Activated CD4-positive, alpha-beta memory T cell treated with anti-CD3 and anti-CD28 coated beads, Interleukin-2, amount 10 ng/mL, durations not matched to agents 7 days and 5 days (primary cell): Measurements from ENCODE around the gene MTX1. TPM values are rescaled to one million over a fixed set of nuclear protein-coding genes. Genes with fewer than 3 reads are reported as not detected.
"Not testable (repeated sequence)": the region's sequence is repeated elsewhere in the genome, so short reads cannot be mapped to it uniquely, and the experiment has no call there.

ENCODE experiments used
- CTCF ChIA-PET: fragments of 350-600 bp; sonication (Branson Sonifier 250); formaldehyde crosslinking; loops from one replicate; lab custom pipeline; 2021; ENCODE audit warnings: antibody characterized with exemption, inconsistent platforms; lab: Charles Lee
- POLR2A ChIA-PET: fragments of 350-600 bp; sonication (Branson Sonifier 250); formaldehyde crosslinking; loops from one replicate; lab custom pipeline; 2021; ENCODE audit warnings: antibody characterized with exemption; lab: Charles Lee
- DNase-seq: peaks from one replicate; pipeline ENCODE4 v3.0.0-alpha.2; 2020
- H3K27ac Mint-ChIP-seq: one replicate; pipeline ENCODE4 v1.8.0; 2021; ENCODE audit warnings: mild to moderate bottlenecking, mixed read lengths
- H3K27me3 Mint-ChIP-seq: one replicate; pipeline ENCODE4 v1.8.0; 2021; ENCODE audit warnings: mixed read lengths
- H3K36me3 Mint-ChIP-seq: one replicate; pipeline ENCODE4 v1.8.0; 2021; ENCODE audit warnings: low read depth, mixed read lengths
- H3K4me1 Mint-ChIP-seq: one replicate; pipeline ENCODE4 v1.8.0; 2021; ENCODE audit warnings: mixed read lengths
- H3K4me3 Mint-ChIP-seq: one replicate; pipeline ENCODE4 v1.8.0; 2021; ENCODE audit warnings: mild to moderate bottlenecking, mixed read lengths
- H3K9me3 Mint-ChIP-seq: one replicate; pipeline ENCODE4 v1.8.0; 2021; ENCODE audit warnings: mixed read lengths
- total RNA-seq, 2 experiments: library from RNA; stranded (reverse); gene quantifications; one replicate each; pipeline ENCODE4 v1.2.3, GENCODE V29; 2021

MTX1 gene
- total RNA-seq, 2 experiments from 2014 or later = 41.2 to 43.1 TPM

DNA sequence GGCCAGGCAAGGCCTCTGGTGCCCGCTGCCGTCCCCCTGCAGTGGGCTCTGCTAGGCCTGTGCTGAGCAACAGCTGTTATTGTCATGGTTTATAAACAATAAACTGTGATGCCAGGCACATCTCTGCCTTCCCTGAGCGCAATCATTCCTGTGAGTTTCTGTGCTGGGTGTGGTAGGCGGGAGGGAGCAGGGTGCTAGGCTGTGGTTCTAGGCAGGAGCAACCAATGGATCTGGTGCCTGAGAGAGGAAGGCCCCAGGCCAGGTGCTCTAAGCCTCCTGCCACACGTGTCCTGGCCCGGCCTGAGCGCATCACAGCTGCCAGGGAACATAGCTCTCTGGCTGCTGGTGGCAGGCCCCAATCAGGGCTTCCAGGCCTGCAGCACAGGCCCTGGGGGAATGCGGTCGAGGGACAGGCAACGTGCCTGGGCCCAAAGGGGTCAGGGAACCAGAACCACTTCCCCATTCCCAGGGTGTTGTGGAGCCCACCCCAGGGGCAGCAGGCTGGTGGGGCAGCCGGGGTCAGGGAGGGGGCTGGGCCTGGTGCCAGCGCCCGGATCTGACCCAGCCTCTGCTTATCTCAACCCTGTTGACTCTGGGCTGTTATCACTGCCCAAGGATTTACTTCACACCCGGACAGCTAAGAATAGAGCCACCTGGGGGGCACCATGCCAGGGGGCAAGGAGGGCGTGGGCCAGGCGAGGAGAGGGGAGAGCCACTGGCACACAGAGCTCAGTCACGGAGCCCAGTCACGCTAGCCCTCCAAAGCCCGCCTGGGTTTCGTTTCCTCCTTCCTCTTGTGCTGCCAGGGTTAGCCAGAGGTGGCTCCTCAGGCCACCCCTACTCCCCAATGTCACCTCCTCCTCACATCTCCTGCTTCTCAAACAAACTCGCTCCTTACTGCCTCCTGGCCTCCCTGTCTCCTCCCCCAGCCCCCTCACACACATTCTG, 23.4 kb upstream of the MTX1 start:
- no peaks in the 10 kb centered on the region for H3K9me3 Mint-ChIP-seq
- no peak overlapping the region for H3K27ac Mint-ChIP-seq
- H3K4me1 Mint-ChIP-seq = peaks cover 16% of the 10 kb centered on the region
- no peak for DNase-seq
- ChIA-PET CTCF (interaction anchor here (0.6 to 1.6 kb wide), 3 partner anchors 9 to 551 kb away, joined by 3 to 6 read pairs (median 4); no protein-coding TSS in a partner anchor), POLR2A (interaction anchor here (0.7 to 4.1 kb wide), 5 partner anchors 8 to 59 kb away, joined by 3 to 26 read pairs (median 4); partner anchors contain the start of gene KRTCAP2)
- H3K36me3 Mint-ChIP-seq = peaks cover 30% of the 10 kb centered on the region
- no peaks in the 10 kb centered on the region for H3K27me3 Mint-ChIP-seq
- no peak overlapping the region for H3K4me3 Mint-ChIP-seq

DNA sequence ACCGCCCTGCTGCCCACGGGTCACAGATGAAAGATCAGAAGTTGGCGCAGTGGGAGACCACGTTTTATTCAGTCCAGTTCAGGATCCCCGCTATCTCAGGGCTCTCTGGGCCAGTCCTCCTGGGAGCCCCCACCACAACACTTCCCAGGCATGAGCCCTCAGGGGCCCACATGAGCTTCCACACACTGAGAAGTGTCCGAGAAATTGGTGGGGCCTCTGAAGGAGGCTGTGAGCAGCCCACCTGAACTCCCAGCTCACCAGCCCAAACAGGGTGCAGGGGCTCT, 22.8 kb upstream of the MTX1 start:
- POLR2A ChIA-PET = interaction anchor here (1.6 to 4.1 kb wide), 2 partner anchors 8 to 13 kb away, joined by 4 to 26 read pairs; partner anchors contain the start of gene KRTCAP2
- Mint-ChIP-seq H3K27me3 (no peaks in the 10 kb centered on the region), H3K9me3 (no peaks in the 10 kb centered on the region), H3K36me3 (peaks cover 30% of the 10 kb centered on the region), H3K27ac (no peak overlapping the region), H3K4me3 (no peak overlapping the region), H3K4me1 (peaks cover 16% of the 10 kb centered on the region)
- DNase-seq = no peak
- CTCF ChIA-PET = interaction anchor here (1.3 kb wide), 1 partner anchor 9 kb away, joined by 3 read pairs; no protein-coding TSS in a partner anchor

DNA sequence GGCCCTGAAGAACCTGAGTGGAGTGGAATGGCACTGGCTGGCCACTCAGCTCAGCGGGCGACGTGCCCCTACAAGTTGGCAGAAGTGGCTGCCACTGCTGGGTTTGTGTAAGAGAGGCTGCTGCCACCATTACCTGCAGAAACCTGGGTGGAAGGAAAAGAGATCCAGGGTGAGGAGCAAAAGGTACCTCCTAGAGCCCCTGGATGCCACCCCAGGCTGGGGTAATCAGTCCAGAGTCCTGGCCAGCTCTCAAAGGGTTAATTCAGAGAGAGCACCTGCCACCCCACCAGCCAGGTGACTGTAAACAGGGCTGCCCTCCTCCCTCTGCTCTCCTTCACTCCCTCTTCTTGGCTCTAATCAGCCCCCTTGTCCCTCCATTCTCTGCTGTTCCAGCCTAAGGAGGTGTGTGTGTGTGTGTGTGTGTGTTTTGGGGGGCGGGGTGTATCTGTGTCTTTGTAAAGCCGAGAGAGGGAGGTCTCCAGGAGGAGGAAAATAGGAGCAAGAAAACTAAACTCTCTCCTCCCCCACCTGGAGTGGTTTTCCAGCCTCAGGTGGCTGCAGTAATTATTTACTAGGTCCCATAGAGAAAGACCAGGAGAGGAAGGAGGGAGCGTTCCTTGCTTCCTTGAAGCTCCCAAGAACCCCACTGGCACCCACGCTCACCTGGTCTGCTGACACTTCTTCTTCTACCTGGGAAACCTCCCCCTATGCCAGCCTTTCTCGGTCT, 22.3 kb upstream of the MTX1 start:
- CTCF ChIA-PET = interaction anchor here (0.7 to 1.3 kb wide), 2 partner anchors 8 to 168 kb away, joined by 3 to 4 read pairs; no protein-coding TSS in a partner anchor
- H3K27ac Mint-ChIP-seq = no peak overlapping the region
- H3K27me3 Mint-ChIP-seq = no peaks in the 10 kb centered on the region
- DNase-seq = no peak
- peaks cover 15% of the 10 kb centered on the region for H3K4me1 Mint-ChIP-seq
- no peaks in the 10 kb centered on the region for H3K9me3 Mint-ChIP-seq
- peaks cover 29% of the 10 kb centered on the region for H3K36me3 Mint-ChIP-seq
- POLR2A ChIA-PET = interaction anchor here (1.0 to 4.1 kb wide), 3 partner anchors 7 to 41 kb away, joined by 4 to 26 read pairs (median 4); partner anchors contain the start of gene KRTCAP2
- H3K4me3 Mint-ChIP-seq = no peak overlapping the region

DNA sequence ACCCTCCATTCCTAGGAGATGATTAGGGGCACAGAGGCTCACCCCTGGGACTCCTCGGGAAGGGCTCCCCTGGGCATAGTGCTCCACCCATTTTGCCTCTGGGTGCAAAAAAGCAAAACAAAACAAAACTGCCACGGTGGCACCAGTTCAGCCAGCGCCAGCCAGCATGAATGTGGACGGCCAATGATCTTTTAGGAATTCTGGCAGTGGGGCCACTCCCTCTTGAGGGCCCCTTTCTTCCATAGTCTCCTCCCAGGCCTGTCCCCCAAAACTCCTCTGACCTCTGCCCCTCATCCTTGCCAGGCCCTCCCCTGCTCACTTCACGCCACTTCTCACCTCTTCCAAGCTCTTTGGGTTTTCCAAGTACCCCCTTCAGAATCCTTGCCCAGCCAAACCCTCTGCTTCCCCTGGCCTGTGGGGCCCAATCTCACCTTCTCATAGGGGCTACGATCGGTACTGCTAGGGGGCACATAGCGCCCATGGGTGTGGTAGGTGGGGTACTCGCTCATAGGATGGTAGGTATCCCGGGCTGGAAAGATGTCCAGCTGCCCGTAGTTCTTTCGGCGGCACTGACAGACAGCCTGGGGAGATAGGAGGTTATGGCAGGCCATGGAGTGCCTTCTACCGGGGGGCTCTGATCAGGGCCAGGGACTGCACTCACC, 21.6 kb upstream of the MTX1 start:
- ChIA-PET POLR2A (interaction anchor here (1.0 to 1.6 kb wide), 2 partner anchors 14 to 40 kb away, joined by 4 read pairs; partner anchors contain the start of gene KRTCAP2), CTCF (interaction anchor here (0.7 kb wide), 1 partner anchor 169 kb away, joined by 4 read pairs; no protein-coding TSS in a partner anchor)
- Mint-ChIP-seq H3K36me3 (peaks cover 24% of the 10 kb centered on the region), H3K9me3 (no peaks in the 10 kb centered on the region), H3K4me3 (no peak overlapping the region), H3K27me3 (no peaks in the 10 kb centered on the region), H3K4me1 (peaks cover 12% of the 10 kb centered on the region), H3K27ac (no peak overlapping the region)
- no peak for DNase-seq

DNA sequence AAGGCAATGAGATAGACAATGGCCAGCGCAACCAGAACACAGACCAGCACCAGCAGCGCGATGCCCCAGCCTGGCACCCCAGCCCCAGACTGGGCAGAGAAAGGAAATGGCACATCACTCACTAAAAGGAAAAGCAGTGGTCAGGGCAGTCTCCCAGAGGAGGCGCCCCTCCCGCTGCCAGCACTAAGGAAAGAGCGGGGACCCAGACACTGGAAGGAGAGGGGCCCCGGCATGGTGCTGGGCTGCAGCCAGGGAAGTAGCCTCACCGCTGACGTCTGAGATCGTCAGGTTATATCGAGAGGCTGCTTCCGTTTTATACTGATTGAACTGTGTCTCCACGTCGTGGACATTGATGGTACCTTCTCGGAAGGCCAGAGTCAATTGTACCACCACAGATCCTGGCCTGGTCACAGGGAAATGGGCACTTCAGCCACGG, 21.0 kb upstream of the MTX1 start:
- Mint-ChIP-seq H3K27ac (no peak overlapping the region), H3K27me3 (no peaks in the 10 kb centered on the region), H3K4me1 (peaks cover 17% of the 10 kb centered on the region), H3K36me3 (peaks cover 22% of the 10 kb centered on the region), H3K9me3 (no peaks in the 10 kb centered on the region), H3K4me3 (no peak overlapping the region)
- CTCF ChIA-PET = no interaction called here
- POLR2A ChIA-PET = interaction anchor here (1.0 kb wide), 1 partner anchor 40 kb away, joined by 4 read pairs; no protein-coding TSS in a partner anchor
- DNase-seq = no peak

DNA sequence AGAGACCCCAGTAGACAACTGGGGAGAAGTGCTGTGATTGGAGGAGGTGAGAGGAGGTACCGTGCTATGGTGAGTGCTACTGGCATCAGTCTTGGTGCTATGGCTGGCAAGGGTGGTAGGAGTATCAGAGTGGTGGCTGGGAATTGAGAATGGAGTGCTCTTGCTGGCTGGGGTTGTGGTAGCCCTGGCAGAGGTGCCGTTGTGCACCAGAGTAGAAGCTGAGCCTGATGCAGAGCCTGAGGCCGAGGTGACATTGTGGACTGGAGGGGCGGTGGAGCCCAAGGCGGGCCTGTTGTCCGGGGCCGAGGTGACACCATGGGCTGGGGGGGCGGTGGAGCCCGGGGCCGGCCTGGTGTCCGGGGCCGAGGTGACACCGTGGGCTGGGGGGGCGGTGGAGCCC, 20.2 kb upstream of the MTX1 start:
- ChIA-PET POLR2A (no interaction called here), CTCF (no interaction called here)
- no peaks in the 10 kb centered on the region for H3K27me3 Mint-ChIP-seq
- H3K4me1 Mint-ChIP-seq = peaks cover 22% of the 10 kb centered on the region
- no peak overlapping the region for H3K4me3 Mint-ChIP-seq
- H3K27ac Mint-ChIP-seq = peak overlapping the region; percentile 74
- DNase-seq = no peak
- no peaks in the 10 kb centered on the region for H3K9me3 Mint-ChIP-seq
- peaks cover 19% of the 10 kb centered on the region for H3K36me3 Mint-ChIP-seq

DNA sequence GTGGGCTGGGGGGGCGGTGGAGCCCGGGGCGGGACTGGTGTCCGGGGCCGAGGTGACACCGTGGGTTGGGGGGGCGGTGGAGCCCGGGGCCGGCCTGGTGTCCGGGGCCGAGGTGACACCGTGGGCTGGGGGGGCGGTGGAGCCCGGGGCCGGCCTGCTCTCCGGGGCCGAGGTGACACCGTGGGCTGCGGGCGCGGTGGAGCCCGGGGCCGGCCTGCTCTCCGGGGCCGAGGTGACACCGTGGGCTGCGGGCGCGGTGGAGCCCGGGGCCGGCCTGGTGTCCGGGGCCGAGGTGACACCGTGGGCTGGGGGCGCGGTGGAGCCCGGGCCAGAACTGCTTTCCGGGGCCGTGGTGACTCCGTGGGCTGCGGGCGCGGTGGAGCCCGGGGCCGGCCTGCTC, 18.6 kb upstream of the MTX1 start:
- H3K27ac Mint-ChIP-seq, CTCF ChIA-PET, POLR2A ChIA-PET: not testable (repeated sequence)

DNA sequence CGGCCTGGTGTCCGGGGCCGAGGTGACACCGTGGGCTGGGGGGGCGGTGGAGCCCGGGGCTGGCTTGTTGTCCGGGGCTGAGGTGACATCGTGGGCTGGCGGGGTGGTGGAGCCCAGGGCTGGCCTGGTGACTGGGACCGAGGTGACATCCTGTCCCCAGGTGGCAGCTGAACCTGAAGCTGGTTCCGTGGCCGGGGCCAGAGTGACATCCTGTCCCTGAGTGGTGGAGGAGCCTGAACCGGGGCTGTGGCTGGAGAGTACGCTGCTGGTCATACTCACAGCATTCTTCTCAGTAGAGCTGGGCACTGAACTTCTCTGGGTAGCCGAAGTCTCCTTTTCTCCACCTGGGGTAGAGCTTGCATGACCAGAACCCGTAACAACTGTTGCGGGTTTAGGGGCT, 16.6 kb upstream of the MTX1 start:
- ChIA-PET POLR2A (interaction anchor here (3.1 to 5.4 kb wide), 4 partner anchors 8 to 53 kb away, joined by 20 to 133 read pairs (median 56); partner anchors contain the start of genes KRTCAP2, MTX1, THBS3 and TRIM46), CTCF (interaction anchor here (2.2 to 6.3 kb wide), 5 partner anchors 14 to 132 kb away, joined by 10 to 93 read pairs (median 21); partner anchors contain the start of genes KRTCAP2, MTX1, THBS3 and TRIM46)
- no peaks in the 10 kb centered on the region for H3K9me3 Mint-ChIP-seq
- no peaks in the 10 kb centered on the region for H3K27me3 Mint-ChIP-seq
- no peak for DNase-seq
- peak overlapping the region; percentile 71 for H3K4me3 Mint-ChIP-seq
- H3K36me3 Mint-ChIP-seq = peaks cover 14% of the 10 kb centered on the region
- peaks cover 47% of the 10 kb centered on the region for H3K4me1 Mint-ChIP-seq
- peak overlapping the region; percentile 98 for H3K27ac Mint-ChIP-seq

More for the DNA sequence above, 18.6 kb upstream of the MTX1 start:
- not testable (repeated sequence) for H3K4me3 Mint-ChIP-seq, DNase-seq, H3K9me3 Mint-ChIP-seq, H3K36me3 Mint-ChIP-seq, H3K27me3 Mint-ChIP-seq
- peaks cover 32% of the 10 kb centered on the region for H3K4me1 Mint-ChIP-seq

DNA sequence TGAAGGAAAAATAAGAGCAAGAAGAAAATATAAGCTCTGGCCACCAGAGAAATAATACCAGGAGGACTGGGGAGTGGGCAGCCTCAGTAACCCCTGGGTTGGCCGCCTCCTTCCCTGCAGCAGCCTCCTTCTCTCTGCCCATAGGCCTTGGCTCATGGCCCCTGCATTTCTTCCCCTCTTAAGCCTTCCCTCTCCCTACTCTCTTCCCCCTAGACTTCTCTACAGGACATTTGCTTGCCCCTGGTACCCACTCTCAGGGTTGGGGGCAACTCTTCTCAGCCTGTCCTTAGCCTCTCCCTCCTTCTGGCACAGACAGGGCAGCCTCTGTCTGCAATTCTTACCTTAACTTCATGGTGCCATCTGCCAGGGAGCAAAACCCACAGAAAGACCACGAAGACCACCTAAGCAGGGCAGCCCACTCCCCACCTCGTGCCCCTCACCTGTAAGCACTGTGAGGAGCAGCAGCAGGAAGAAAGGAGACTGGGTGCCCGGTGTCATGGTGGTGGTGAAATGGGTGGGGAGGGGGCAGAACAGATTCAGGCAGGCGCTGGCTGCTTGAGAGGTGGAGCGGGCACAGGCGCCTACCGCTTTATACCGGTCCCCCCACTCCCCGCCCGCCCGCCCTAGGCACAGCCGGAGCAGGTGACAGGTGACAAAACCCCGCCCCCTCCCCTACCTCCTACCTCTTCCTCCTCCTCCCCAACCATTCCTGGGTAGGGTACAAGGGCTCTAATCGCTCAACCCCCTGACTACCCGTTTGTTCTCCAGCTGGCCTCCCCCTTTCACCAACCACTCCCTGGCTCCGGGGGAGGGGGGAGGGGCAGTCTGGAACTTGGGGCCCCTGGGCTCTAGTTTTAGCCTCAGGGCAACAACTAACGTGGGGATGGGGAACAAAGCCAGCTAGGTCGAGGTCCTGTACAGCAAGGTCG, 15.9 kb upstream of the MTX1 start:
- Mint-ChIP-seq H3K36me3 (peaks cover 16% of the 10 kb centered on the region), H3K4me3 (peak overlapping the region; percentile 76), H3K4me1 (peaks cover 46% of the 10 kb centered on the region), H3K27ac (peak overlapping the region; percentile 98), H3K27me3 (no peaks in the 10 kb centered on the region), H3K9me3 (no peaks in the 10 kb centered on the region)
- DNase-seq = no peak
- CTCF ChIA-PET = interaction anchor here (0.6 to 6.3 kb wide), 11 partner anchors 15 to 142 kb away, joined by 3 to 93 read pairs (median 10); partner anchors contain the start of genes ADAM15, KRTCAP2, MTX1 and SLC50A1
- POLR2A ChIA-PET = interaction anchor here (0.6 to 5.4 kb wide), 13 partner anchors 9 to 231 kb away, joined by 3 to 133 read pairs (median 12); partner anchors contain the start of genes CLK2, KRTCAP2, MTX1 and SLC50A1

DNA sequence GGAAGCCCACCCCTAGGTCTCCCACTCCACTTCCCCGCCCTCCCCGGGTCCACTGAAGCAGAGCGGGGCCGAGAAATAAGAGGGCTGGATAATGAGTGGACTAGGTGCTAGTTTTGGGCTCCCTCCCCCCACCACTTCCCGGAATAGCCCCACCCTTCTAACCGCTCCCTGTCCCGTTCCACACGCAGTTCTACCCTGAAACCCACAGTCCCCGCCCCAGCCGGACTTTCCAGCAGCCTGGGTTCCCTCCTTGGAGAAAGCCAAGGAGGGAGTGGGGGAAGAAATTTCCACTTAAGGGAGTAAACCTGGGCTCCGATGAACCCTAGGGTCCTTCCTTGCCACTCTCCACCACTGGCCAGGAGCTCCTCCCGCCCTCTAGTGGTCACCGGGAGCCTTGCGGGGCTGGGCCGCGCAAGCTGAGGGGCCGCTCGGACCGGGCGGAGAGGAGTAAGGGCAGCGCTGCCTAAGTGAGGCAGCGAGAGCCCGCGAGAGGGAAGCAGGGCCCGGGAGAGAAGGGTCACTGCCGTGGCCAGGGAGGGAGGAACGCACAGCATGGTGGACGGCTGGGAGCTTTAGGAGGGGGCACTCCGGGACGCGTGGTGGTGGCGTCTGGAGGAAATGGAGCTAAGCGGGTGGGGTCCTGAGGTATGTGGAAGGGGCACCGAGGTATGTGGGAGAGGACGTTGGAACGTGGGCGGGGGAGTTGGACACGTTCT, 15.1 kb upstream of the MTX1 start:
- no peaks in the 10 kb centered on the region for H3K27me3 Mint-ChIP-seq
- ChIA-PET POLR2A (interaction anchor here (0.6 to 5.4 kb wide), 15 partner anchors 9 to 232 kb away, joined by 3 to 133 read pairs (median 9); partner anchors contain the start of genes CLK2, KRTCAP2, MTX1 and SCAMP3), CTCF (interaction anchor here (0.6 to 6.3 kb wide), 20 partner anchors 9 to 150 kb away, joined by 3 to 93 read pairs (median 6); partner anchors contain the start of genes ADAM15, KRTCAP2, MTX1 and SLC50A1)
- peaks cover 40% of the 10 kb centered on the region for H3K4me1 Mint-ChIP-seq
- H3K27ac Mint-ChIP-seq = peak overlapping the region; percentile 98
- peaks cover 17% of the 10 kb centered on the region for H3K36me3 Mint-ChIP-seq
- peak overlapping the region; percentile 76 for H3K4me3 Mint-ChIP-seq
- DNase-seq = peak; percentile 81
- H3K9me3 Mint-ChIP-seq = no peaks in the 10 kb centered on the region
